H1 (cell line): Measurements from ENCODE around the gene MCF2L2. TPM values are rescaled to one million over a fixed set of nuclear protein-coding genes. Genes with fewer than 3 reads are reported as not detected.

Experiments
- CTCF ChIA-PET: fragments of 300-600 bp; sonication (Branson Sonifier 250); formaldehyde crosslinking; loops from one replicate; lab custom pipeline; 2021; ENCODE audit not compliant: partially characterized antibody; lab: Charles Lee
- POLR2A ChIA-PET: fragments of 300-600 bp; sonication (Branson Sonifier 250); formaldehyde crosslinking; loops from one replicate; lab custom pipeline; 2021; ENCODE audit warnings: inconsistent platforms; ENCODE audit not compliant: partially characterized antibody; lab: Charles Lee
- DNase-seq, 2 experiments: peaks; one replicate each; pipeline versions ENCODE4 v3.0.0 to v3.0.0-alpha.2; 2010 to 2022; ENCODE audit warnings: low spot score in 2 of 2, low read depth in 1 of 2, mixed read lengths in 1 of 2
- FAIRE-seq: peaks from 2 replicates; lab custom pipeline; 2011; peaks lifted over from hg19 to GRCh38; lab: Jason Lieb, UNC
- H2AFZ ChIP-seq: 2 replicates; pipeline ENCODE4 v1.8.1; 2012; ENCODE audit warnings: low read length, inconsistent platforms
- H2AK5ac ChIP-seq: 2 replicates; pipeline ENCODE4 v1.6.1; 2013; ENCODE audit warnings: low read depth, low read length
- H2BK120ac ChIP-seq: replicated peaks from 2 replicates; pipeline ENCODE3; 2013; ENCODE audit warnings: low read depth, low read length, inconsistent platforms
- H2BK12ac ChIP-seq: 2 replicates; pipeline ENCODE4 v1.6.1; 2013; ENCODE audit warnings: low read depth, low read length
- H2BK15ac ChIP-seq: 2 replicates; pipeline ENCODE4 v1.6.1; 2013; ENCODE audit warnings: low read length
- H2BK20ac ChIP-seq: 2 replicates; pipeline ENCODE4 v1.6.1; 2013; ENCODE audit warnings: low read length
- H2BK5ac ChIP-seq: 2 replicates; pipeline ENCODE4 v1.6.1; 2013; ENCODE audit warnings: low read depth, low read length
- H3K14ac ChIP-seq: 2 replicates; pipeline ENCODE4 v1.6.1; 2013; ENCODE audit warnings: inconsistent platforms; ENCODE audit not compliant: insufficient read length
- H3K18ac ChIP-seq: 2 replicates; pipeline ENCODE4 v1.6.1; 2013; ENCODE audit warnings: low read length; ENCODE audit errors: extremely low read depth
- H3K23ac ChIP-seq: 2 replicates; pipeline ENCODE4 v1.6.1; 2013; ENCODE audit warnings: inconsistent platforms; ENCODE audit not compliant: insufficient read length
- H3K23me2 ChIP-seq: 2 replicates; pipeline ENCODE4 v1.6.1; 2013; ENCODE audit warnings: low read depth, low read length
- H3K27ac ChIP-seq: 2 replicates; pipeline ENCODE4 v1.6.1; 2011; ENCODE audit warnings: low read depth, low read length, inconsistent platforms
- H3K27me3 ChIP-seq, 4 experiments: replicated peaks in 1 of 4; 1 replicate in 1 of 4; 2 replicates in 3 of 4; pipeline versions ENCODE4 v1.6.1 to v1.8.1; 2011 to 2013; ENCODE audit warnings: low read length in 3 of 4, mild to moderate bottlenecking in 3 of 4, inconsistent platforms in 2 of 4, mixed read lengths in 2 of 4, moderate library complexity in 1 of 4; ENCODE audit not compliant: control insufficient read depth in 3 of 4, insufficient read depth in 3 of 4; ENCODE audit errors: extremely low read depth in 1 of 4
- H3K36me3 ChIP-seq, 4 experiments: 2 replicates each; pipeline versions ENCODE4 v1.6.1 to v1.8.1; 2011 to 2013; ENCODE audit warnings: mild to moderate bottlenecking in 4 of 4, low read length in 3 of 4, moderate library complexity in 2 of 4, control low read depth in 1 of 4, inconsistent platforms in 1 of 4; ENCODE audit not compliant: insufficient read depth in 4 of 4, control insufficient read depth in 2 of 4
- H3K4ac ChIP-seq: replicated peaks from 2 replicates; pipeline ENCODE3; 2013; ENCODE audit warnings: low read length, low read depth, mixed read lengths, inconsistent platforms; ENCODE audit not compliant: insufficient read length
- H3K4me1 ChIP-seq, 4 experiments: replicated peaks in 1 of 4; 1 replicate in 1 of 4; 2 replicates in 3 of 4; pipeline versions ENCODE4 v1.6.1 to v1.8.1; 2011 to 2013; ENCODE audit warnings: low read length in 3 of 4, inconsistent platforms in 2 of 4, mixed read lengths in 1 of 4; ENCODE audit not compliant: insufficient read depth in 4 of 4, control insufficient read depth in 3 of 4
- H3K4me2 ChIP-seq, 2 experiments: 2 replicates each; pipeline versions ENCODE4 v1.6.1 to v1.8.1; 2011 to 2013; ENCODE audit warnings: low read depth in 2 of 2, low read length in 2 of 2, control low read depth in 1 of 2, inconsistent platforms in 1 of 2, mild to moderate bottlenecking in 1 of 2; ENCODE audit not compliant: insufficient read depth in 1 of 2
- H3K4me3 ChIP-seq, 4 experiments: fragments of 200-600, 300-600 bp in 1 of 4; sonication (generic), shearing (Covaris generic), sonication (Bioruptor Twin) in 1 of 4; 2 replicates each; pipeline versions ENCODE4 v1.5.1 to v1.8.1; 2011 to 2016; ENCODE audit warnings: low read length in 4 of 4, low read depth in 3 of 4, control low read depth in 2 of 4, inconsistent platforms in 2 of 4, mild to moderate bottlenecking in 2 of 4, mixed read lengths in 1 of 4, moderate library complexity in 1 of 4; ENCODE audit not compliant: insufficient read depth in 2 of 4; ENCODE audit errors: extremely low read depth in 1 of 4
- H3K56ac ChIP-seq: replicated peaks from 2 replicates; pipeline ENCODE3; 2013; ENCODE audit warnings: low read depth, mild to moderate bottlenecking, mixed read lengths, low read length, inconsistent platforms; ENCODE audit not compliant: insufficient read length
- H3K79me1 ChIP-seq: 2 replicates; pipeline ENCODE4 v1.6.1; 2013; ENCODE audit warnings: low read depth, low read length, control low read depth
- H3K79me2 ChIP-seq, 2 experiments: 2 replicates each; pipeline versions ENCODE4 v1.6.1 to v1.8.1; 2012 to 2013; ENCODE audit warnings: low read length in 2 of 2, mild to moderate bottlenecking in 2 of 2, inconsistent platforms in 1 of 2; ENCODE audit not compliant: insufficient read depth in 2 of 2, control insufficient read depth in 1 of 2
- H3K9ac ChIP-seq, 4 experiments: replicated peaks in 1 of 4; 1 replicate in 1 of 4; 2 replicates in 3 of 4; pipeline versions ENCODE4 v1.6.1 to v1.8.1; 2011 to 2013; ENCODE audit warnings: low read depth in 3 of 4, low read length in 3 of 4, control low read depth in 2 of 4, mild to moderate bottlenecking in 2 of 4, moderate library complexity in 2 of 4, inconsistent platforms in 1 of 4; ENCODE audit errors: extremely low read depth in 1 of 4
- H3K9me3 ChIP-seq, 2 experiments: 2 replicates each; pipeline versions ENCODE4 v1.6.1 to v1.8.1; 2012 to 2013; ENCODE audit warnings: mild to moderate bottlenecking in 2 of 2, moderate library complexity in 2 of 2, control low read depth in 1 of 2, inconsistent platforms in 1 of 2, low read depth in 1 of 2, low read length in 1 of 2, mixed read lengths in 1 of 2; ENCODE audit not compliant: insufficient read depth in 2 of 2
- H4K20me1 ChIP-seq, 2 experiments: replicated peaks in 1 of 2; 2 replicates each; pipeline versions ENCODE3 to v1.8.1; 2011 to 2013; ENCODE audit warnings: inconsistent platforms in 2 of 2, low read length in 2 of 2, mild to moderate bottlenecking in 1 of 2; ENCODE audit not compliant: insufficient read depth in 2 of 2, control insufficient read depth in 1 of 2
- H4K5ac ChIP-seq: 2 replicates; pipeline ENCODE4 v1.6.1; 2013; ENCODE audit warnings: low read length, low read depth, mixed read lengths, inconsistent platforms; ENCODE audit not compliant: insufficient read length
- H4K8ac ChIP-seq: 2 replicates; pipeline ENCODE4 v1.8.0; 2013; ENCODE audit warnings: mild to moderate bottlenecking, moderate library complexity, low read length, inconsistent platforms; ENCODE audit not compliant: insufficient read depth; ENCODE audit errors: extremely low read depth
- H4K91ac ChIP-seq: replicated peaks from 2 replicates; pipeline ENCODE3; 2013; ENCODE audit warnings: low read length, mixed read lengths, inconsistent platforms; ENCODE audit not compliant: insufficient read length
- BACH1 ChIP-seq: IDR thresholded peaks from 2 replicates; pipeline ENCODE4 v1.6.1; 2012; ENCODE audit warnings: low read length, improper control_type of control experiment
- BRCA1 ChIP-seq: IDR thresholded peaks from 2 replicates; pipeline ENCODE4 v1.6.1; 2012; ENCODE audit warnings: low read depth, low read length, improper control_type of control experiment
- HDAC6 ChIP-seq: IDR thresholded peaks from one replicate; pipeline ENCODE4 v1.7.1; 2012; ENCODE audit warnings: low read depth, mild to moderate bottlenecking, inconsistent platforms, low read length, moderate library complexity
- NANOG ChIP-seq: IDR thresholded peaks from 2 replicates; pipeline ENCODE4 v1.6.1; 2011; ENCODE audit warnings: low read length, low read depth, mild to moderate bottlenecking, inconsistent platforms; ENCODE audit not compliant: insufficient read depth, poor library complexity, severe bottlenecking
- PHF8 ChIP-seq: fragments of 200-600 bp; sonication (generic); conservative IDR thresholded peaks from 2 replicates; pipeline ENCODE4 v1.7.1; 2012; ENCODE audit warnings: low read depth, mild to moderate bottlenecking, inconsistent platforms, low read length, moderate library complexity
- RAD21 ChIP-seq, 2 experiments: IDR thresholded peaks in 1 of 2; conservative IDR thresholded peaks in 1 of 2; 2 replicates each; pipeline ENCODE4 v1.6.1; 2011; ENCODE audit warnings: low read depth in 2 of 2, low read length in 2 of 2, improper control_type of control experiment in 1 of 2, inconsistent platforms in 1 of 2, mild to moderate bottlenecking in 1 of 2, moderate library complexity in 1 of 2
- RBBP5 ChIP-seq: IDR thresholded peaks from 2 replicates; pipeline ENCODE4 v1.7.1; 2012; ENCODE audit warnings: low read depth, mild to moderate bottlenecking, inconsistent platforms, low read length, moderate library complexity, borderline replicate concordance
- YY1 ChIP-seq: IDR thresholded peaks from 2 replicates; pipeline ENCODE4 v1.6.1; 2011; ENCODE audit warnings: low read depth, mild to moderate bottlenecking, low read length
- WGBS, 2 experiments: shearing (Covaris generic) in 1 of 2; methylation state at CpG; one replicate each; pipeline versions ENCODE4 v1.1.6 to v1.1.7; 2013 to 2015; ENCODE audit warnings: low lambda C conversion rate in 2 of 2, mixed read lengths in 2 of 2, inconsistent platforms in 1 of 2, low coverage in 1 of 2, missing lambda C conversion rate in 1 of 2; ENCODE audit not compliant: insufficient replicate concordance in 2 of 2, insufficient coverage in 1 of 2, insufficient read length in 1 of 2; ENCODE audit errors: extremely low coverage in 1 of 2, missing lambda C conversion rate in 1 of 2; 5-methylcytosine and 5-hydroxymethylcytosine counted together
- polyA plus RNA-seq, 7 experiments: library from polyadenylated mRNA; depleted of rRNA in 3 of 7; stranded (reverse) in 5 of 7; unstranded in 2 of 7; fragments of >200 nt in 5 of 7; fragments of 200-250 nt in 2 of 7; gene quantifications; 1 replicate in 5 of 7; 2 replicates in 1 of 7; 4 replicates in 1 of 7; pipeline versions ENCODE4 v1.2.1 to v1.2.3, GENCODE V29; 2011 to 2013; ENCODE audit warnings: missing spikeins in 2 of 7, mixed read lengths in 2 of 7
- total RNA-seq: library from RNA; stranded (reverse); fragmentation: NEBNext Ultra II Directional; extraction: Animal tissue kit (Norgen Biotek cat#: 25700); gene quantifications from 2 replicates; pipeline ENCODE4 v1.2.1, GENCODE V29; 2021
- TF ChIP-seq, protein P1 (sequence below): IDR thresholded peaks from 2 replicates; pipeline ENCODE4 v1.6.1; 2012; ENCODE audit warnings: low read length, inconsistent platforms

MCF2L2 gene
- total and polyA plus RNA-seq, 2 of the 8 experiments (the other 6 are each of a cell fraction or from before 2014, with no cell fraction given), result 4.1 to 13.7 TPM

DNA sequence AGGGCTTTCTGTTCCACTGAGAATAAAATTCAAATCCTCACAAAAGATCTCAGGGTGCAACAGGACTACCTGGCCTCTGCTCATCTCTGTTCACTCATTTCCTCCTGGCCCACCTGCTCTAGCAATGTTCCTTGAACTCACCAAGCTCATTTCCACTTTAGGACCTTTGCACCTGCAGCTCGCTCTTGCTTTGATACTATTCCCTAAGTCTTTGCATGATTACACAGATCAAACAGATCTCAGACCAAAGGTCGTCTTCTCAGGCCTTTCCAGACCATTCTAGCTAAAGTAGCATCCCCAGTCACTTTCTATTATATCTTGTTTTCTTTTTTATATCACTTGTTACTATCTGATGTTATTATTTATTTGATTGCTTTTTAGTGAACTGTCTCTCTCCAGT lies 120.7 kb downstream of the MCF2L2 start:
- H2AFZ ChIP-seq, result no peak overlapping the region
- no peak overlapping the region for H3K27ac ChIP-seq
- DNase-seq, result no peak
- H2BK120ac ChIP-seq, result no peak overlapping the region
- no peaks in the 10 kb centered on the region for H3K27me3 ChIP-seq
- H2BK5ac ChIP-seq, result no peak overlapping the region
- H4K91ac ChIP-seq, result no peak overlapping the region
- H3K4me2 ChIP-seq, result no peak overlapping the region
- H2BK15ac ChIP-seq, result no peak overlapping the region
- H2BK20ac ChIP-seq, result no peak overlapping the region
- CTCF ChIA-PET, result interaction anchor here (0.9 to 1.2 kb wide), 3 partner anchors 74 to 183 kb away, joined by 3 read pairs; no protein-coding TSS in a partner anchor
- H3K36me3 ChIP-seq, result peaks cover 0 to 20% (median 3%) of the 10 kb centered on the region in 4 experiments; a peak in 5 of 8 replicates
- 84% methylated on average over 2 of the region's 2 CpGs; no CpG with 5 or more reads in 1 of the 2 experiments for WGBS, 2 experiments
- H4K20me1 ChIP-seq, result no peaks in the 10 kb centered on the region
- no peak overlapping the region for H4K8ac ChIP-seq
- H2AK5ac ChIP-seq, result no peak overlapping the region
- H3K79me1 ChIP-seq, result no peaks in the 10 kb centered on the region; the same call in 1 of the 2 replicates
- no peak for TF ChIP-seq BACH1
- TF ChIP-seq RAD21 (IDR thresholded peaks at IDR 0.05 in 1 of 2, conservative IDR thresholded peaks at IDR 0.05 in 1 of 2; ENCODE audit: low read depth in 2 of 2, low read length in 2 of 2), result no peak
- no peak for TF ChIP-seq YY1
- TF ChIP-seq RBBP5, result no peak
- TF ChIP-seq PHF8, result no peak
- TF ChIP-seq, protein P1, sequence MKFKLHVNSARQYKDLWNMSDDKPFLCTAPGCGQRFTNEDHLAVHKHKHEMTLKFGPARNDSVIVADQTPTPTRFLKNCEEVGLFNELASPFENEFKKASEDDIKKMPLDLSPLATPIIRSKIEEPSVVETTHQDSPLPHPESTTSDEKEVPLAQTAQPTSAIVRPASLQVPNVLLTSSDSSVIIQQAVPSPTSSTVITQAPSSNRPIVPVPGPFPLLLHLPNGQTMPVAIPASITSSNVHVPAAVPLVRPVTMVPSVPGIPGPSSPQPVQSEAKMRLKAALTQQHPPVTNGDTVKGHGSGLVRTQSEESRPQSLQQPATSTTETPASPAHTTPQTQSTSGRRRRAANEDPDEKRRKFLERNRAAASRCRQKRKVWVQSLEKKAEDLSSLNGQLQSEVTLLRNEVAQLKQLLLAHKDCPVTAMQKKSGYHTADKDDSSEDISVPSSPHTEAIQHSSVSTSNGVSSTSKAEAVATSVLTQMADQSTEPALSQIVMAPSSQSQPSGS, result no peak
- TF ChIP-seq BRCA1, result no peak
- TF ChIP-seq NANOG, result no peak
- TF ChIP-seq HDAC6, result no peak
- TF ChIP-seq, all 59 proteins: peak for 0
- H3K4me3 ChIP-seq, result no peak overlapping the region
- FAIRE-seq, result no peak
- no peaks in the 10 kb centered on the region for H3K79me2 ChIP-seq
- no peak overlapping the region for H3K18ac ChIP-seq
- no peak overlapping the region for H3K23ac ChIP-seq
- no peaks in the 10 kb centered on the region for H3K4me1 ChIP-seq
- no peak overlapping the region for H4K5ac ChIP-seq
- no peaks in the 10 kb centered on the region for H3K9me3 ChIP-seq
- H2BK12ac ChIP-seq, result no peak overlapping the region
- H3K23me2 ChIP-seq, result no peaks in the 10 kb centered on the region
- POLR2A ChIA-PET, result interaction anchor here (1.1 kb wide), 1 partner anchor 12 kb away, joined by 3 read pairs; no protein-coding TSS in a partner anchor
- H3K56ac ChIP-seq, result no peak overlapping the region
- no peak overlapping the region for H3K14ac ChIP-seq
- H3K9ac ChIP-seq, result no peak overlapping the region
- no peak overlapping the region for H3K4ac ChIP-seq
